IMR-90 (cell line): ENCODE results near the gene KLHL29. TPM values are rescaled to one million over a fixed set of nuclear protein-coding genes. Genes with fewer than 3 reads are reported as not detected.

Experiments
- ATAC-seq: fragments of 200-7000 bp; cut with Tn5 transposase; 2 replicates; pipeline ENCODE4 v1.9.1; 2020; ENCODE audit warnings: low read depth, mild to moderate bottlenecking, moderate library complexity
- BruUV-seq: library from RNA; stranded (reverse); fragments of 400-500 nt; replicated peaks from 2 replicates; lab custom pipeline; 2021; lab: Mats Ljungman, UMichigan
- CTCF ChIA-PET: fragments of 300-600 bp; formaldehyde crosslinking; extraction: SDS; loops from one replicate; lab custom pipeline; 2021; ENCODE audit warnings: antibody characterized with exemption; lab: Yijun Ruan, JAX
- POLR2A ChIA-PET: fragments of 300-600 bp; sonication (Branson Sonifier 250); formaldehyde crosslinking; loops from one replicate; lab custom pipeline; 2022; ENCODE audit warnings: antibody characterized with exemption; ENCODE audit not compliant: unreplicated experiment; lab: Charles Lee
- DNase-seq: peaks from one replicate; pipeline ENCODE4 v3.0.0; 2013
- H2AFZ ChIP-seq: replicated peaks from 2 replicates; pipeline ENCODE3; 2013; ENCODE audit warnings: low read length, mild to moderate bottlenecking; ENCODE audit not compliant: poor library complexity
- H2AK5ac ChIP-seq: 2 replicates; pipeline ENCODE4 v1.6.1; 2013; ENCODE audit warnings: low read depth, low read length, inconsistent platforms
- H2AK9ac ChIP-seq: replicated peaks from 2 replicates; pipeline ENCODE3; 2013; ENCODE audit warnings: mild to moderate bottlenecking, low read depth, low read length, moderate library complexity; ENCODE audit not compliant: poor library complexity
- H2BK120ac ChIP-seq: 2 replicates; pipeline ENCODE4 v1.6.1; 2013; ENCODE audit warnings: low read depth, low read length, inconsistent platforms
- H2BK15ac ChIP-seq: 3 replicates; pipeline ENCODE4 v1.6.1; 2013; ENCODE audit warnings: low read depth, low read length, inconsistent platforms
- H2BK20ac ChIP-seq: 2 replicates; pipeline ENCODE4 v1.6.1; 2013; ENCODE audit warnings: low read depth, mild to moderate bottlenecking, inconsistent platforms, low read length, moderate library complexity
- H2BK5ac ChIP-seq: 2 replicates; pipeline ENCODE4 v1.6.1; 2013; ENCODE audit warnings: mild to moderate bottlenecking, low read depth, low read length, inconsistent platforms; ENCODE audit not compliant: poor library complexity, severe bottlenecking
- H3K14ac ChIP-seq: replicated peaks from 2 replicates; pipeline ENCODE4 v1.6.1; 2013; ENCODE audit warnings: low read depth, low read length, inconsistent platforms
- H3K18ac ChIP-seq: 2 replicates; pipeline ENCODE4 v1.6.1; 2013; ENCODE audit warnings: low read depth, low read length, control low read depth
- H3K23ac ChIP-seq: 2 replicates; pipeline ENCODE4 v1.6.1; 2013; ENCODE audit warnings: low read depth, low read length, inconsistent platforms
- H3K27ac ChIP-seq: 2 replicates; pipeline ENCODE4 v1.5.1; 2013; ENCODE audit warnings: mild to moderate bottlenecking, control low read depth, low read length; ENCODE audit not compliant: insufficient read depth
- H3K27me3 ChIP-seq: 2 replicates; pipeline ENCODE4 v1.6.1; 2013; ENCODE audit warnings: low read length; ENCODE audit not compliant: control insufficient read depth, insufficient read depth
- H3K36me3 ChIP-seq: 2 replicates; pipeline ENCODE4 v1.6.1; 2013; ENCODE audit warnings: low read length, mixed read lengths; ENCODE audit not compliant: control insufficient read depth, insufficient read depth
- H3K4ac ChIP-seq: 2 replicates; pipeline ENCODE4 v1.6.1; 2013; ENCODE audit warnings: low read depth, low read length, inconsistent platforms
- H3K4me1 ChIP-seq: 2 replicates; pipeline ENCODE4 v1.6.1; 2013; ENCODE audit warnings: low read length, mixed read lengths; ENCODE audit not compliant: control insufficient read depth, insufficient read depth
- H3K4me2 ChIP-seq: 2 replicates; pipeline ENCODE4 v1.6.1; 2013; ENCODE audit warnings: low read depth, mild to moderate bottlenecking, control low read depth, low read length, moderate library complexity
- H3K4me3 ChIP-seq: 2 replicates; pipeline ENCODE4 v1.5.1; 2013; ENCODE audit warnings: low read depth, mild to moderate bottlenecking, control low read depth, low read length, moderate library complexity; ENCODE audit not compliant: insufficient read depth
- H3K56ac ChIP-seq: 2 replicates; pipeline ENCODE4 v1.6.1; 2013; ENCODE audit warnings: low read length, inconsistent platforms; ENCODE audit not compliant: insufficient read depth; ENCODE audit errors: extremely low read depth
- H3K79me1 ChIP-seq, 2 experiments: 2 replicates each; pipeline ENCODE4 v1.6.1; 2013; ENCODE audit warnings: low read length in 2 of 2, inconsistent platforms in 1 of 2, low read depth in 1 of 2
- H3K9ac ChIP-seq: 2 replicates; pipeline ENCODE4 v1.6.1; 2013; ENCODE audit warnings: low read depth, low read length, control low read depth
- H3K9me1 ChIP-seq: 2 replicates; pipeline ENCODE4 v1.6.1; 2013; ENCODE audit warnings: low read length, inconsistent platforms; ENCODE audit not compliant: insufficient read depth
- H3K9me3 ChIP-seq: 2 replicates; pipeline ENCODE4 v1.6.1; 2013; ENCODE audit warnings: low read length; ENCODE audit not compliant: control insufficient read depth, insufficient read depth
- H4K20me1 ChIP-seq: 2 replicates; pipeline ENCODE4 v1.6.1; 2013; ENCODE audit warnings: low read length, inconsistent platforms; ENCODE audit not compliant: insufficient read depth
- H4K5ac ChIP-seq: 2 replicates; pipeline ENCODE4 v1.6.1; 2013; ENCODE audit warnings: mild to moderate bottlenecking, low read depth, low read length, control low read depth
- H4K8ac ChIP-seq, 2 experiments: 2 replicates each; pipeline ENCODE4 v1.6.1; 2013; ENCODE audit warnings: low read depth in 2 of 2, low read length in 2 of 2, control low read depth in 1 of 2, inconsistent platforms in 1 of 2
- H4K91ac ChIP-seq: 2 replicates; pipeline ENCODE4 v1.6.1; 2013; ENCODE audit warnings: low read depth, low read length, inconsistent platforms; ENCODE audit not compliant: insufficient read depth
- BHLHE40 ChIP-seq: fragments of 150-350 bp; IDR thresholded peaks from 2 replicates; pipeline ENCODE4 v1.6.1; 2016; ENCODE audit warnings: mild to moderate bottlenecking, low read depth, low read length
- CHD1 ChIP-seq: IDR thresholded peaks from 2 replicates; pipeline ENCODE4 v1.6.1; 2012; ENCODE audit warnings: low read depth, low read length, improper control_type of control experiment
- FOS ChIP-seq: fragments of 150-350 bp; IDR thresholded peaks from 2 replicates; pipeline ENCODE4 v1.6.1; 2016; ENCODE audit warnings: low read depth, low read length
- MAZ ChIP-seq: IDR thresholded peaks from 2 replicates; pipeline ENCODE4 v1.6.1; 2012; ENCODE audit warnings: low read depth, mild to moderate bottlenecking, low read length, improper control_type of control experiment, moderate library complexity, borderline replicate concordance
- MXI1 ChIP-seq: IDR thresholded peaks from 2 replicates; pipeline ENCODE4 v1.6.1; 2012; ENCODE audit warnings: low read depth, mild to moderate bottlenecking, low read length, moderate library complexity, borderline replicate concordance
- RAD21 ChIP-seq: IDR thresholded peaks from 2 replicates; pipeline ENCODE4 v1.6.1; 2012; ENCODE audit warnings: low read length, improper control_type of control experiment
- WGBS, 2 experiments: methylation state at CpG; one replicate each; pipeline versions ENCODE4 v1.1.5 to v1.1.7; 2013; ENCODE audit warnings: missing lambda C conversion rate in 2 of 2; ENCODE audit not compliant: insufficient read length in 1 of 2; ENCODE audit errors: extremely low coverage in 2 of 2; 5-methylcytosine and 5-hydroxymethylcytosine counted together
- dilution Hi-C: fragments of 300-500 bp; cut with HindIII; formaldehyde crosslinking; loops from one replicate; pipeline ENCODE4 v1.14.3; 2018; ENCODE audit warnings: low sequenced_read_pairs; ENCODE audit not compliant: unreplicated experiment
- in situ Hi-C: fragments of 300-500 bp; cut with MboI; formaldehyde crosslinking; loops from 3 replicates; pipeline ENCODE4 v1.14.3; 2019; ENCODE audit warnings: low sequenced_read_pairs, inconsistent platforms, mixed read lengths
- intact Hi-C: fragments of 100-400 bp; cut with micrococcal nuclease; formaldehyde crosslinking; loops from 2 replicates; pipeline ENCODE4 v1.10.0; 2022
- polyA plus RNA-seq, 3 experiments: library from polyadenylated mRNA; depleted of rRNA; stranded (reverse); fragments of >200 nt; gene quantifications; 2 replicates each; pipeline ENCODE4 v1.2.3, GENCODE V29; 2012; ENCODE audit warnings: low replicate concordance in 1 of 3
- total RNA-seq: library from RNA; depleted of rRNA; stranded (reverse); fragments of >200 nt; gene quantifications from 2 replicates; pipeline ENCODE4 v1.2.3, GENCODE V29; 2012

Gene KLHL29
- total and polyA plus RNA-seq, 2 of the 4 experiments (the other 2 are of a cell fraction), result 2.0 to 8.0 TPM

GRCh38 chr2:23402205-23402740 is 17.3 kb downstream of the KLHL29 start:
- no peak overlapping the region for H4K8ac ChIP-seq
- ChIA-PET POLR2A (no interaction called here), CTCF (no interaction called here)
- dilution Hi-C loops, result no loop called here
- H3K4me2 ChIP-seq, result no peak overlapping the region
- no peak overlapping the region for H3K14ac ChIP-seq
- H3K9me1 ChIP-seq, result peaks cover 8% of the 10 kb centered on the region
- H2BK5ac ChIP-seq, result no peak overlapping the region
- H3K4me3 ChIP-seq, result no peak overlapping the region
- H3K18ac ChIP-seq, result no peak overlapping the region
- H3K9me3 ChIP-seq, result no peaks in the 10 kb centered on the region
- no peak overlapping the region for H3K4ac ChIP-seq
- no peak overlapping the region for H2BK20ac ChIP-seq
- H2AFZ ChIP-seq, result no peak overlapping the region
- H2AK5ac ChIP-seq, result no peak overlapping the region
- no peak for DNase-seq
- no peak overlapping the region for H2BK15ac ChIP-seq
- no peak overlapping the region for H3K9ac ChIP-seq
- H4K20me1 ChIP-seq, result peaks cover 4% of the 10 kb centered on the region; the same call in 1 of the 2 replicates
- WGBS, 2 experiments, result no CpG with 5 or more reads among the region's 6 CpGs
- no peak overlapping the region for H3K27ac ChIP-seq
- H4K5ac ChIP-seq, result no peak overlapping the region
- H3K27me3 ChIP-seq, result no peaks in the 10 kb centered on the region
- H3K23ac ChIP-seq, result no peak overlapping the region
- H3K79me1 ChIP-seq, result peaks cover 15 to 32% of the 10 kb centered on the region in 2 experiments; a peak in 3 of 4 replicates
- no peak overlapping the region for H4K91ac ChIP-seq
- ATAC-seq, result no peak
- no peak overlapping the region for H3K56ac ChIP-seq
- H2BK120ac ChIP-seq, result no peak overlapping the region
- TF ChIP-seq CHD1 (no peak), FOS (no peak), BHLHE40 (no peak), RAD21 (no peak), MAZ (no peak), MXI1 (no peak)
- no peaks in the 10 kb centered on the region for H3K36me3 ChIP-seq
- BruUV-seq, result no TSS peak
- H2AK9ac ChIP-seq, result no peak overlapping the region
- intact Hi-C loops, result loop anchor here (5.0 kb wide), 2 partner anchors 215 to 360 kb away; no protein-coding TSS in a partner anchor
- peaks cover 4% of the 10 kb centered on the region for H3K4me1 ChIP-seq
- in situ Hi-C loops, result no loop called here
